ENCODE measurements around the gene SLC22A23.

The SLC22A23 gene

GRCh38 chr6:3468585-3468984 is 11.7 kb upstream of the SLC22A23 start:
- DNase-seq, result no peak

- no peak for DNase-seq
Observed at GRCh38 chr6:3467996-3468395, 11.1 kb upstream of the SLC22A23 start.

GRCh38 chr6:3466488-3467219 is 9.8 kb upstream of the SLC22A23 start:
- DNase-seq, result no peak

GRCh38 chr6:3460253-3460652 is 3.4 kb upstream of the SLC22A23 start:
- DNase-seq, result no peak

- no peak for DNase-seq
Observed at GRCh38 chr6:3458706-3459421, 2.0 kb upstream of the SLC22A23 start.

- DNase-seq, result no peak
Observed at GRCh38 chr6:3457710-3458602, 1.1 kb upstream of the SLC22A23 start.

- DNase-seq, result no peak
Observed at GRCh38 chr6:3456395-3456897, 404 bp downstream of the SLC22A23 start.

- peak; percentile 32 for DNase-seq
Observed at GRCh38 chr6:3455569-3456394, 1.1 kb downstream of the SLC22A23 start.

GRCh38 chr6:3455147-3455568 is 1.7 kb downstream of the SLC22A23 start:
- DNase-seq, result no peak

GRCh38 chr6:3454273-3455010 is 2.4 kb downstream of the SLC22A23 start:
- DNase-seq, result no peak

- no peak for DNase-seq
Observed at GRCh38 chr6:3453413-3454272, 3.2 kb downstream of the SLC22A23 start.

- DNase-seq, result no peak
Observed at GRCh38 chr6:3451498-3451897, 5.4 kb downstream of the SLC22A23 start.

- no peak for DNase-seq
Observed at GRCh38 chr6:3450888-3451287, 6.0 kb downstream of the SLC22A23 start.

- DNase-seq, result no peak
Observed at GRCh38 chr6:3449750-3450305, 7.0 kb downstream of the SLC22A23 start.

- no peak for DNase-seq
Observed at GRCh38 chr6:3449321-3449720, 7.5 kb downstream of the SLC22A23 start.

GRCh38 chr6:3447005-3447404 is 9.8 kb downstream of the SLC22A23 start:
- DNase-seq, result no peak

GRCh38 chr6:3446184-3446583 is 10.7 kb downstream of the SLC22A23 start:
- DNase-seq, result no peak

GRCh38 chr6:3444276-3445088 is 12.4 kb downstream of the SLC22A23 start:
- DNase-seq, result no peak

GRCh38 chr6:3443221-3443515 is 13.7 kb downstream of the SLC22A23 start:
- no peak for DNase-seq

Data from right hindlimb (tissue), 1 donor.